ENCODE data around the gene ZNF625.

Gene ZNF625

GRCh38 chr19:12156223-12157058, at the start of gene ZNF625:
Gene ZNF625, minus strand, starts transcription at chr19:12156734. Its CDS starts 176 bp downstream, at chr19:12156558.
- Mint-ChIP-seq H3K27me3 (no peaks in the 10 kb centered on the region), H3K36me3 (peaks cover 5% of the 10 kb centered on the region), H3K9me3 (ENCODE audit: low read depth) (no peaks in the 10 kb centered on the region), H3K4me1 (ENCODE audit: low read depth) (peaks cover 16% of the 10 kb centered on the region), H3K27ac (peak within 1 kb of the TSS; percentile 34), H3K4me3 (peak within 1 kb of the TSS; percentile 86)

DNA sequence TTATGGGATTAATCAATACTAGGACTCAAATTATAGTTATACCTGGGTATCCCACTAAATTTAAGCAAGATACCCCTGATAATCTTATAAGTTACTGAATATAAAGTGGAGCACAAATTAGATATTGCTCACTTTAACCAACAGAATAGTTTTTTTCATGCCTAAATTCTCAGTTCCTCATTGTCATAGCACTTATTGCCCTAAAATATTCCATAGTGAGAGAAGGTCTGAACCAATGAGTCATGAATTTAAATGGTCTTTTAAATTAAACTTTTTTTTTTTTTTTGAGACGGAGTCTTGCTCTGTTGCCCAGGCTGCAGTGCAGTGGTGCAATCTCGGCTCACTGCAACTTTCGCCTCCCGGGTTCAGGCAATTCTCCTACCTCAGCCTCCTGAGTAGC, 48.8 kb upstream of the ZNF625 start:
- Mint-ChIP-seq H3K4me3 (no peak overlapping the region), H3K27me3 (no peaks in the 10 kb centered on the region), H3K36me3 (peaks cover 31% of the 10 kb centered on the region), H3K9me3 (ENCODE audit: low read depth) (peaks cover 25% of the 10 kb centered on the region), H3K27ac (no peak overlapping the region), H3K4me1 (ENCODE audit: low read depth) (peaks cover 11% of the 10 kb centered on the region)

GRCh38 chr19:12202250-12202649, 45.7 kb upstream of the ZNF625 start:
- no peaks in the 10 kb centered on the region for H3K27me3 Mint-ChIP-seq
- peaks cover 22% of the 10 kb centered on the region for H3K36me3 Mint-ChIP-seq
- H3K4me3 Mint-ChIP-seq = no peak overlapping the region
- H3K4me1 Mint-ChIP-seq (ENCODE audit: low read depth) = peaks cover 25% of the 10 kb centered on the region
- no peak overlapping the region for H3K27ac Mint-ChIP-seq
- H3K9me3 Mint-ChIP-seq (ENCODE audit: low read depth) = peaks cover 14% of the 10 kb centered on the region

DNA sequence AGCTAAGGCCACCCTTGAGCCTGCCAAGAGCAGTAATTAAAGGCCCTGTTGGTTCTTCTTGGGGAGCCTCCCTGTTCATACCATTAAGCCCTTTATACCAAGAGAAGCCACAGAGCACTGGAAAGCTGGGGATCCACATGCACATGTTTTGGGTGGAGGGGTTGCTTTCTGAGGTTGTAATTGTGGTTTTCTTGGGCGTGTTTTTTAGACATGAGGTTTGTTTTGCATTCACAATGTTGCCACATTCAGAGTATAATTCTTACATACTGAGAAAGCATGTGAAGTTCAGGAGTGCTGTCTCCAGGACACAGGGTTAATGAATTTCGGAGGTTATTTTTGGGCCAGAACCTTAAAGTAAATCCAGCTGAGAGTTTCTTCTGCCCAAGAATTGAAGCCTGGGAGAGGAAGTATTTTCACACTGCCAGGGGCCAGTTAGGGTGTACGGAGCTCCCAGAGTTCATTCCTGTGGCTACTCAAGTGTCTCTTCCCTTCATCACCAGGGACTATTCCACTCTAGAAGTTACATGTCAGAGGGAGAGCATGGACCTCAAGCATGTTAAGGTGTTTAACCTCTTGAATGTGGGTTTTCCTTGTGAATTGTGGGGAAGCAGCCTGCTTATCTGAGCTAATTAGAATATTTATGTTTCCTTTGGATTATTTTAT, 43.4 kb upstream of the ZNF625 start:
- Mint-ChIP-seq H3K36me3 (peaks cover 13% of the 10 kb centered on the region), H3K4me3 (no peak overlapping the region), H3K27ac (no peak overlapping the region), H3K27me3 (no peaks in the 10 kb centered on the region), H3K9me3 (ENCODE audit: low read depth) (peaks cover 9% of the 10 kb centered on the region), H3K4me1 (ENCODE audit: low read depth) (peaks cover 37% of the 10 kb centered on the region)

DNA sequence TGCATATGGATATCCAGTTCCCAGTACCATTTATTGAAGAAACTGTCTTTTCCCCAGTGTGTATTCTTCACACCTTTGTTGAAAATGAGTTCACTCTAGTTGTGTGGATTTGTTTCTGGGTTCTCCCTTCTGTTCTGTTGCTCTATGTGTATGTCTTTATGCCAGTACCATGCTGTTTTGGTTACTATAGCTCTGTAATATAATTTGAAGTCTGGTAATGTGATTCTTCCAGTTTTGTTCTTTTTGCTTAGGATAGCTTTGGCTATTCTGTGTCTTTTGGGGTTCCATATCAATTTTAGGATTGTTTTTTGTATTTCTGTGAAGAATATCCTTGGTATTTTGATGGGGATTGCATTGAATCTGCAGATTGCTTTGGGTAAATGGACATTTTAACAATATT, 41.6 kb upstream of the ZNF625 start:
- Mint-ChIP-seq H3K27ac (no peak overlapping the region), H3K36me3 (peaks cover 11% of the 10 kb centered on the region), H3K4me1 (ENCODE audit: low read depth) (peaks cover 43% of the 10 kb centered on the region), H3K9me3 (ENCODE audit: low read depth) (peaks cover 9% of the 10 kb centered on the region), H3K27me3 (no peaks in the 10 kb centered on the region), H3K4me3 (no peak overlapping the region)

DNA sequence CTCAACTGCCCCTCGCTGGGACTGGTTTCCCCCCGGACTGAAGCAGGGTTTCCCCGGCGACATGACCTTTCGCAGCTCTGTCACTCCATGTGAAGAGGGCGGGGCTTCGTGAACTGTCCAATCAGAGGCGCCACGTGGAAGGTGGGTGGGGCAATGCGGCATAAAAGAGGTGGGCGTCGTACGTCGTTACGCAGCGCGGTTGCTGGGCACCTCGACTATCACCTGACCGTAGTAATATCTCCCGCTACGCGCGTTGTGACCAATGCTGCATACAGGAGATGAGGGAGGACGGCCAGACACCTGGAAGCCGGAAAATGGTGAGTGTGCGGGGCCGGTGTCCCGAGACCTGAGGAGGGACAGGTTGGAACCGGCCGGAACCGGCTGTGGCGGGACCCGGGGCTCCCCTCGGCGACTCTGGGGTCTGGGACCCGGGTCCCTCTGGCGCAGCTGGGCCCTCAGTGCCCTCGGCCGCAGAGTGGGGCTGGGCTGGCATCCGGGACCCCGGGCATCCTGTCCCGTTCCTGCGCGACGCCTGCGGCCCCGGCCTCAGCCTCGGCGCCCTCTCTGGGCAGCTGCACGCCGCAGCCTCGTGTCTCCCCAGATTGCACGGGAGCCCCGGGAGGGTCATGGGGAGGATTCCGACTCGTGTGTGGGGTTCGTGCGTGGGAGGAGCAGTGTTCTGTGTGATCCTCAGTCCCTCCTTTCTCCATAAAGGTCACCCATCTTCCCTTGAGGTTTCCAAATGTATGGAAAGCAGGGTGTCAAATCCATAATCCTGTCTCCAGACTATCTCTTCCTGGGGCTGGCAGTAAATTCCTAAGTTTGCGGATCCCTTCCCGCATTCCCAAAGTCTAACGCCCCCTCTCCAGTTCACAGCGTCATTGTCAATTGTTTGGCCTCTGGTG, 38.5 kb upstream of the ZNF625 start:
- Mint-ChIP-seq H3K9me3 (ENCODE audit: low read depth) (peaks cover 15% of the 10 kb centered on the region), H3K4me3 (peak overlapping the region; percentile 92), H3K27ac (peak overlapping the region; percentile 87), H3K27me3 (no peaks in the 10 kb centered on the region), H3K36me3 (peaks cover 27% of the 10 kb centered on the region), H3K4me1 (ENCODE audit: low read depth) (peaks cover 34% of the 10 kb centered on the region)

- H3K9me3 Mint-ChIP-seq (ENCODE audit: low read depth) = peaks cover 25% of the 10 kb centered on the region
- H3K4me3 Mint-ChIP-seq = no peak overlapping the region
- H3K36me3 Mint-ChIP-seq = peaks cover 75% of the 10 kb centered on the region
- no peak overlapping the region for H3K27ac Mint-ChIP-seq
- no peaks in the 10 kb centered on the region for H3K27me3 Mint-ChIP-seq
- peaks cover 3% of the 10 kb centered on the region for H3K4me1 Mint-ChIP-seq (ENCODE audit: low read depth)
These were observed 31.1 kb upstream of the ZNF625 start for GRCh38 chr19:12187625-12188024.

GRCh38 chr19:12180377-12180776, 23.8 kb upstream of the ZNF625 start:
- Mint-ChIP-seq H3K4me1 (ENCODE audit: low read depth) (peaks cover 25% of the 10 kb centered on the region), H3K9me3 (ENCODE audit: low read depth) (peaks cover 7% of the 10 kb centered on the region), H3K4me3 (peak overlapping the region; percentile 3), H3K27ac (no peak overlapping the region), H3K36me3 (peaks cover 45% of the 10 kb centered on the region), H3K27me3 (no peaks in the 10 kb centered on the region)

- H3K36me3 Mint-ChIP-seq = peaks cover 3% of the 10 kb centered on the region
- peaks cover 49% of the 10 kb centered on the region for H3K4me1 Mint-ChIP-seq (ENCODE audit: low read depth)
- peak overlapping the region; percentile 85 for H3K27ac Mint-ChIP-seq
- no peaks in the 10 kb centered on the region for H3K27me3 Mint-ChIP-seq
- H3K4me3 Mint-ChIP-seq = peak overlapping the region; percentile 53
- no peaks in the 10 kb centered on the region for H3K9me3 Mint-ChIP-seq (ENCODE audit: low read depth)
These were observed 10.1 kb upstream of the ZNF625 start for GRCh38 chr19:12166626-12167025.

DNA sequence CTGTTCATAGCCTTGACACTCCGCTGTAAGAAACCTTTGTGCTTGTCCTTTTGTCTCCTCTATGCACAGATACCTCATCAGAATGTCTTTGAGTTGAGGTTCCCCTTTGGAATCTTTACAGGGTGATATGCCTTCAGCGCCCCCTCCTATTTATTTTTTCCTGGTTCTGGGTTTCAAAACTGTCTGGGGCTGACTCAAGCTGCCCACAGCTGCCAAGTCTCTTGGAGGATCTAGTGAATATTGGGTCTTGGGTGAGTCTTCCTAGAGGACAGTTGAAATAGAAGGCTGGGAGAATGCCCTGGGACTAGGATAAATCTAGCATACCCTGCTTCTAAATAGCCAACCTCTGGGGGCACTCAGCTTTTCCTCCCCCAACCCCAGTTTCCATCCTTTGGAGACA, 7.3 kb upstream of the ZNF625 start:
- H3K9me3 Mint-ChIP-seq (ENCODE audit: low read depth) = no peaks in the 10 kb centered on the region
- peak overlapping the region; percentile 97 for H3K27ac Mint-ChIP-seq
- H3K4me1 Mint-ChIP-seq (ENCODE audit: low read depth) = peaks cover 42% of the 10 kb centered on the region
- H3K27me3 Mint-ChIP-seq = no peaks in the 10 kb centered on the region
- peak overlapping the region; percentile 100 for H3K4me3 Mint-ChIP-seq
- no peaks in the 10 kb centered on the region for H3K36me3 Mint-ChIP-seq

- no peaks in the 10 kb centered on the region for H3K9me3 Mint-ChIP-seq (ENCODE audit: low read depth)
- H3K36me3 Mint-ChIP-seq = no peaks in the 10 kb centered on the region
- H3K27me3 Mint-ChIP-seq = no peaks in the 10 kb centered on the region
- peak within 1 kb of the TSS; percentile 98 for H3K27ac Mint-ChIP-seq
- peaks cover 42% of the 10 kb centered on the region for H3K4me1 Mint-ChIP-seq (ENCODE audit: low read depth)
- H3K4me3 Mint-ChIP-seq = peak within 1 kb of the TSS; percentile 100
These were observed 6.6 kb upstream of the ZNF625 start, which contains the start of gene ZNF136 for GRCh38 chr19:12162882-12163806. Gene ZNF136, plus strand, starts transcription at chr19:12163096. Its CDS starts 108 bp downstream, at chr19:12163204.

GRCh38 chr19:12162513-12162881, 6.0 kb upstream of the ZNF625 start:
- H3K36me3 Mint-ChIP-seq = no peaks in the 10 kb centered on the region
- H3K27ac Mint-ChIP-seq = peak overlapping the region; percentile 98
- no peaks in the 10 kb centered on the region for H3K9me3 Mint-ChIP-seq (ENCODE audit: low read depth)
- H3K4me1 Mint-ChIP-seq (ENCODE audit: low read depth) = peaks cover 42% of the 10 kb centered on the region
- H3K4me3 Mint-ChIP-seq = peak overlapping the region; percentile 100
- H3K27me3 Mint-ChIP-seq = no peaks in the 10 kb centered on the region

- Mint-ChIP-seq H3K4me3 (no peak overlapping the region), H3K4me1 (ENCODE audit: low read depth) (peaks cover 33% of the 10 kb centered on the region), H3K36me3 (peaks cover 3% of the 10 kb centered on the region), H3K27ac (no peak overlapping the region), H3K9me3 (ENCODE audit: low read depth) (no peaks in the 10 kb centered on the region), H3K27me3 (no peaks in the 10 kb centered on the region)
These were observed 3.4 kb upstream of the ZNF625 start for GRCh38 chr19:12159773-12160414.
